ENCODE data around the gene CDK6.

DNA sequence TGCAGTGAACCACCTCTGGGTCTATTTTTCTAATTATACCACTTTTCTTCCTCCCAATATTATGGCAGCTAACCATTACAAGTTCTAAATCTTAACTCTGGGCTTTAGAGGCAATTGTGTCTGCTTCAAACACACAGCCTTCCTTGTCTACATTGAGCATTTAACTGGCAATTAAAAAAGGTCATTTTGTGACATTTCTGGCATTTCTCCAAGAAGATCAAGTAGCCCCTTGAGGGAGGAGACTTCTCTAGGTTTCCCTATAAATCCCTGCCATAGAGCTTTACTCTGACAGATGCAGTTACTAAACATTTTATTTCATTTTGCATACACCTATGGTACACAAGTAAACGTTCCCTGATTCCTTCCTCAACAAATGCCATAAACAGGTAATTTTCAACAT lies 212.8 kb downstream of the CDK6 start:
- TF ChIP-seq POLR2A (IDR thresholded peaks at IDR 0.05; ENCODE audit: borderline replicate concordance, extremely low read depth, insufficient read depth, insufficient read length) = no peak
- TF ChIP-seq, protein P1, sequence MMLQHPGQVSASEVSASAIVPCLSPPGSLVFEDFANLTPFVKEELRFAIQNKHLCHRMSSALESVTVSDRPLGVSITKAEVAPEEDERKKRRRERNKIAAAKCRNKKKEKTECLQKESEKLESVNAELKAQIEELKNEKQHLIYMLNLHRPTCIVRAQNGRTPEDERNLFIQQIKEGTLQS (IDR thresholded peaks at IDR 0.05) = no peak
- TF ChIP-seq, protein P2, sequence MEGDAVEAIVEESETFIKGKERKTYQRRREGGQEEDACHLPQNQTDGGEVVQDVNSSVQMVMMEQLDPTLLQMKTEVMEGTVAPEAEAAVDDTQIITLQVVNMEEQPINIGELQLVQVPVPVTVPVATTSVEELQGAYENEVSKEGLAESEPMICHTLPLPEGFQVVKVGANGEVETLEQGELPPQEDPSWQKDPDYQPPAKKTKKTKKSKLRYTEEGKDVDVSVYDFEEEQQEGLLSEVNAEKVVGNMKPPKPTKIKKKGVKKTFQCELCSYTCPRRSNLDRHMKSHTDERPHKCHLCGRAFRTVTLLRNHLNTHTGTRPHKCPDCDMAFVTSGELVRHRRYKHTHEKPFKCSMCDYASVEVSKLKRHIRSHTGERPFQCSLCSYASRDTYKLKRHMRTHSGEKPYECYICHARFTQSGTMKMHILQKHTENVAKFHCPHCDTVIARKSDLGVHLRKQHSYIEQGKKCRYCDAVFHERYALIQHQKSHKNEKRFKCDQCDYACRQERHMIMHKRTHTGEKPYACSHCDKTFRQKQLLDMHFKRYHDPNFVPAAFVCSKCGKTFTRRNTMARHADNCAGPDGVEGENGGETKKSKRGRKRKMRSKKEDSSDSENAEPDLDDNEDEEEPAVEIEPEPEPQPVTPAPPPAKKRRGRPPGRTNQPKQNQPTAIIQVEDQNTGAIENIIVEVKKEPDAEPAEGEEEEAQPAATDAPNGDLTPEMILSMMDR (IDR thresholded peaks at IDR 0.05 in 2 of 3, conservative IDR thresholded peaks at IDR 0.05 in 1 of 3; ENCODE audit: borderline replicate concordance in 1 of 3, insufficient read depth in 1 of 3, low read depth in 2 of 3, low read length in 2 of 3) = no peak
- TF ChIP-seq ZNF274 (IDR thresholded peaks at IDR 0.05; ENCODE audit: low read depth, low read length) = no peak
- TF ChIP-seq YY1 (IDR thresholded peaks at IDR 0.05; ENCODE audit: extremely low read depth, insufficient replicate concordance, low read depth, low read length) = no peak
- no peak for TF ChIP-seq CEBPB (IDR thresholded peaks at IDR 0.05; ENCODE audit: low read depth)
- TF ChIP-seq, protein P3, sequence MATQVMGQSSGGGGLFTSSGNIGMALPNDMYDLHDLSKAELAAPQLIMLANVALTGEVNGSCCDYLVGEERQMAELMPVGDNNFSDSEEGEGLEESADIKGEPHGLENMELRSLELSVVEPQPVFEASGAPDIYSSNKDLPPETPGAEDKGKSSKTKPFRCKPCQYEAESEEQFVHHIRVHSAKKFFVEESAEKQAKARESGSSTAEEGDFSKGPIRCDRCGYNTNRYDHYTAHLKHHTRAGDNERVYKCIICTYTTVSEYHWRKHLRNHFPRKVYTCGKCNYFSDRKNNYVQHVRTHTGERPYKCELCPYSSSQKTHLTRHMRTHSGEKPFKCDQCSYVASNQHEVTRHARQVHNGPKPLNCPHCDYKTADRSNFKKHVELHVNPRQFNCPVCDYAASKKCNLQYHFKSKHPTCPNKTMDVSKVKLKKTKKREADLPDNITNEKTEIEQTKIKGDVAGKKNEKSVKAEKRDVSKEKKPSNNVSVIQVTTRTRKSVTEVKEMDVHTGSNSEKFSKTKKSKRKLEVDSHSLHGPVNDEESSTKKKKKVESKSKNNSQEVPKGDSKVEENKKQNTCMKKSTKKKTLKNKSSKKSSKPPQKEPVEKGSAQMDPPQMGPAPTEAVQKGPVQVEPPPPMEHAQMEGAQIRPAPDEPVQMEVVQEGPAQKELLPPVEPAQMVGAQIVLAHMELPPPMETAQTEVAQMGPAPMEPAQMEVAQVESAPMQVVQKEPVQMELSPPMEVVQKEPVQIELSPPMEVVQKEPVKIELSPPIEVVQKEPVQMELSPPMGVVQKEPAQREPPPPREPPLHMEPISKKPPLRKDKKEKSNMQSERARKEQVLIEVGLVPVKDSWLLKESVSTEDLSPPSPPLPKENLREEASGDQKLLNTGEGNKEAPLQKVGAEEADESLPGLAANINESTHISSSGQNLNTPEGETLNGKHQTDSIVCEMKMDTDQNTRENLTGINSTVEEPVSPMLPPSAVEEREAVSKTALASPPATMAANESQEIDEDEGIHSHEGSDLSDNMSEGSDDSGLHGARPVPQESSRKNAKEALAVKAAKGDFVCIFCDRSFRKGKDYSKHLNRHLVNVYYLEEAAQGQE (IDR thresholded peaks at IDR 0.05; ENCODE audit: low read depth) = no peak
- TF ChIP-seq, protein P4, sequence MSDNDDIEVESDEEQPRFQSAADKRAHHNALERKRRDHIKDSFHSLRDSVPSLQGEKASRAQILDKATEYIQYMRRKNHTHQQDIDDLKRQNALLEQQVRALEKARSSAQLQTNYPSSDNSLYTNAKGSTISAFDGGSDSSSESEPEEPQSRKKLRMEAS (IDR thresholded peaks at IDR 0.05) = no peak

Data from HCT116 (cell line).